Adrenal gland (tissue), 5 donors: Measurements from ENCODE around the gene ZFP92.

Experiments used
- CTCF ChIP-seq, 6 experiments: fragments of 450-650 bp in 4 of 6; fragments of 200-600 bp in 2 of 6; sonication (generic) in 1 of 6; IDR thresholded peaks; 1 replicate in 5 of 6; 2 replicates in 1 of 6; pipeline versions ENCODE4 v1.5.1 to v1.8.0; 2016 to 2021; ENCODE audit warnings: antibody characterized with exemption in 6 of 6, mild to moderate bottlenecking in 2 of 6, moderate library complexity in 1 of 6
- POLR2A ChIP-seq, 2 donors: fragments of 450-650 bp; IDR thresholded peaks; one replicate each; pipeline ENCODE4 v1.6.1; 2017; ENCODE audit warnings: antibody characterized with exemption in 2 of 2, mild to moderate bottlenecking in 2 of 2, moderate library complexity in 1 of 2
- donor health status: DM: no; HTN: no; CAD: no.

GRCh38 chrX:153454901-153455550 lies 43.8 kb downstream of the ZFP92 start:
- TF ChIP-seq CTCF (IDR thresholded peaks at IDR 0.05) (no peak), POLR2A (IDR thresholded peaks at IDR 0.05) (no peak)
